ENCODE measurements around the gene BRWD1.

DNA sequence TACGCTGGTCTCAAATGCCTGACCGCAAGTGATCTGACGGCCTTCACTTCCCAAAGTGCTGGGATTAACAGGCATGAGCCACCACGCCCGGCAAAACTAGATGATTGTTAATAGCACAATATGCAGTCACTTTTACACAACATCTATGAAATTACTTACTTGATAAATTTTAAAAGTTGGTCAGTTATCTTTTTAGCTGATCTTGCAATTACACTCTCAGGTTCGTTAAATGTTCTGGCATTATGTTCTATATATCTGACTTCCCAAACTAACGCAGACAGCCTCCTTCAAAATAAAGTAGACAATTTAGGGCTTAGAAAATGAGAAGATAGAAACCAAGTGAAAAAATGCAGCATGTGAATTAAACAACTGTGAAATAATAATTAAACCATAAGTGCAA lies 98.4 kb downstream of the BRWD1 start:
- TF ChIP-seq CTCF (IDR thresholded peaks at IDR 0.05), result no peak
- no peak for TF ChIP-seq POLR2A (IDR thresholded peaks at IDR 0.05)
